Heart left ventricle (tissue), 13 donors: ENCODE data around the gene MT1M.

Source experiments
- POLR2A ChIP-seq, 2 donors: fragments of 450-650 bp; IDR thresholded peaks; one replicate each; pipeline ENCODE4 v1.6.1; 2017; ENCODE audit warnings: antibody characterized with exemption in 2 of 2, mild to moderate bottlenecking in 2 of 2, moderate library complexity in 2 of 2
- TF ChIP-seq, protein P1 (sequence below), 12 donors: fragments of 200-600 bp; sonication (generic) in 4 of 12; IDR thresholded peaks; one replicate each; pipeline versions ENCODE4 v1.5.0 to v1.8.0; 2018 to 2022; ENCODE audit warnings: antibody characterized with exemption in 12 of 12, mild to moderate bottlenecking in 5 of 12
- donor health status: ischemic (EF 13 %, LVEDD 7.1; RV severe dilation, severe dysfunction).
- donor health status: DM: no; HTN: yes; CAD: no.
- donor health status: DM: no; HTN: no; CAD: no.
- donor health status: ischemic (EF 25% LVEDD 6.9; RV normal size, moderate dysfunction).
- donor health status: ischemic (EF 25% LVEDD 5.7; RV mildly dilated, moderate dysfunction).
- donor health status: ischemic (EF 35%, LVEDD 5.7; RV mildly dilated, moderate dysfunction).
- donor health status: nonischemic (EF 11% LVEDD 7.7; RV severe dilation, severe dysfunction).
- donor health status: DM: yes; HTN: yes; CAD: no.
- donor health status: PGD.
- donor health status: ischemic (EF 29% LVEDD 5.4; RV normal size, mild dysfunction).
- donor health status: nonischemic (EF 23%, LVEDD 6.1; RV moderate dilation, normal function).

DNA sequence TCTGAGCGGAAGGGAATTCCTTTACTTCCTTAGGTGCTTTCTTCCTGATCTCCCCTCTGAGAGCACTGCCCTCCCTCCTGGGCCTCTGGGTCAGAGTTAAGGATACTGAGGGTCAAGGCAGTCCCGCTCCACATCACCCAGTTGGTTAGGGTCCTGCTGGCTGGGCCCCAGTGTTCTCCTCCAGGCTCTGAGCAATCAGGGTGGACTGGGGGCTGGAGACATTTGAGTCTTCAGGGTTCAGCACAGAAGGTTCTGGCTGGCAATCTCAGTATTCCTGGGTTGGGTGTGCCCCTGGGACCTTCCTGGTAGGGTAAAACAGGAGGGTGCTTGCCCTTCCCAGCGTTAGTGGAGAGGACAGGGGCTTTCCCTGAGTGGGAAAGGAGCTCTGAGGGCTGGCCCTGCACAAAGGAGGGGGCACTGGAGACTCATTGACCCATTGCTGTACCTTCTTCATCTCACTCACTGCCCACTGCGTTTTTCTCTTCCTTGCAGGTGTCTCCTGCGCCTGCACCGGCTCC lies 448 bp downstream of the MT1M start:
- TF ChIP-seq, protein P1, sequence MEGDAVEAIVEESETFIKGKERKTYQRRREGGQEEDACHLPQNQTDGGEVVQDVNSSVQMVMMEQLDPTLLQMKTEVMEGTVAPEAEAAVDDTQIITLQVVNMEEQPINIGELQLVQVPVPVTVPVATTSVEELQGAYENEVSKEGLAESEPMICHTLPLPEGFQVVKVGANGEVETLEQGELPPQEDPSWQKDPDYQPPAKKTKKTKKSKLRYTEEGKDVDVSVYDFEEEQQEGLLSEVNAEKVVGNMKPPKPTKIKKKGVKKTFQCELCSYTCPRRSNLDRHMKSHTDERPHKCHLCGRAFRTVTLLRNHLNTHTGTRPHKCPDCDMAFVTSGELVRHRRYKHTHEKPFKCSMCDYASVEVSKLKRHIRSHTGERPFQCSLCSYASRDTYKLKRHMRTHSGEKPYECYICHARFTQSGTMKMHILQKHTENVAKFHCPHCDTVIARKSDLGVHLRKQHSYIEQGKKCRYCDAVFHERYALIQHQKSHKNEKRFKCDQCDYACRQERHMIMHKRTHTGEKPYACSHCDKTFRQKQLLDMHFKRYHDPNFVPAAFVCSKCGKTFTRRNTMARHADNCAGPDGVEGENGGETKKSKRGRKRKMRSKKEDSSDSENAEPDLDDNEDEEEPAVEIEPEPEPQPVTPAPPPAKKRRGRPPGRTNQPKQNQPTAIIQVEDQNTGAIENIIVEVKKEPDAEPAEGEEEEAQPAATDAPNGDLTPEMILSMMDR (IDR thresholded peaks at IDR 0.05), result no peak
- no peak for TF ChIP-seq POLR2A (IDR thresholded peaks at IDR 0.05)
